GM21526 (cell line): ENCODE measurements around the gene STIMATE.

Experiments
- ATAC-seq: cut with Tn5 transposase; IDR thresholded peaks from one replicate; pipeline ENCODE4 v1.9.1; 2021; ENCODE audit warnings: moderate library complexity; ENCODE audit not compliant: unreplicated experiment, low FRiP score

Gene STIMATE

GRCh38 chr3:52895418-52895817, 1.9 kb downstream of the STIMATE start:
- ATAC-seq: no peak

GRCh38 chr3:52894756-52895155, 2.6 kb downstream of the STIMATE start:
- no peak for ATAC-seq

- ATAC-seq: no peak
These were observed 3.6 kb downstream of the STIMATE start for GRCh38 chr3:52893723-52894122.

GRCh38 chr3:52892625-52893311, 4.6 kb downstream of the STIMATE start:
- no peak for ATAC-seq

- ATAC-seq: no peak
These were observed 5.1 kb downstream of the STIMATE start for GRCh38 chr3:52892290-52892624.

- ATAC-seq: no peak
These were observed 5.7 kb downstream of the STIMATE start for GRCh38 chr3:52891615-52892081.

GRCh38 chr3:52891164-52891563, 6.2 kb downstream of the STIMATE start:
- no peak for ATAC-seq

- no peak for ATAC-seq
These were observed 6.6 kb downstream of the STIMATE start for GRCh38 chr3:52890735-52891134.

- ATAC-seq: no peak
These were observed 7.4 kb downstream of the STIMATE start for GRCh38 chr3:52889901-52890300.

GRCh38 chr3:52887166-52887565, 10.2 kb downstream of the STIMATE start:
- ATAC-seq: no peak

- no peak for ATAC-seq
These were observed 11.2 kb downstream of the STIMATE start for GRCh38 chr3:52886049-52886730.

- ATAC-seq: no peak
These were observed 15.0 kb downstream of the STIMATE start for GRCh38 chr3:52882377-52882776.

- ATAC-seq: no peak
These were observed 15.5 kb downstream of the STIMATE start for GRCh38 chr3:52881871-52882270.

GRCh38 chr3:52880474-52880873, 16.9 kb downstream of the STIMATE start:
- no peak for ATAC-seq

GRCh38 chr3:52880047-52880446, 17.3 kb downstream of the STIMATE start:
- no peak for ATAC-seq

GRCh38 chr3:52879581-52879980, 17.8 kb downstream of the STIMATE start:
- ATAC-seq: no peak

- ATAC-seq: no peak
These were observed 18.3 kb downstream of the STIMATE start for GRCh38 chr3:52879090-52879489.

GRCh38 chr3:52877085-52877484, 20.3 kb downstream of the STIMATE start:
- no peak for ATAC-seq

GRCh38 chr3:52874864-52875587, 22.3 kb downstream of the STIMATE start:
- ATAC-seq: no peak

- no peak for ATAC-seq
These were observed 23.1 kb downstream of the STIMATE start for GRCh38 chr3:52874160-52874701.

- ATAC-seq: no peak
These were observed 23.8 kb downstream of the STIMATE start for GRCh38 chr3:52873433-52874159.
